GM18519 (cell line): ENCODE data around the gene IL17C.
A peak's percentile ranks its signal among the peaks of the same experiment; 100 is the strongest.

Source experiments
- ATAC-seq: cut with Tn5 transposase; IDR thresholded peaks from one replicate; pipeline ENCODE4 v1.9.1; 2021; ENCODE audit warnings: mild to moderate bottlenecking, moderate library complexity; ENCODE audit not compliant: unreplicated experiment, low FRiP score

The IL17C gene

DNA sequence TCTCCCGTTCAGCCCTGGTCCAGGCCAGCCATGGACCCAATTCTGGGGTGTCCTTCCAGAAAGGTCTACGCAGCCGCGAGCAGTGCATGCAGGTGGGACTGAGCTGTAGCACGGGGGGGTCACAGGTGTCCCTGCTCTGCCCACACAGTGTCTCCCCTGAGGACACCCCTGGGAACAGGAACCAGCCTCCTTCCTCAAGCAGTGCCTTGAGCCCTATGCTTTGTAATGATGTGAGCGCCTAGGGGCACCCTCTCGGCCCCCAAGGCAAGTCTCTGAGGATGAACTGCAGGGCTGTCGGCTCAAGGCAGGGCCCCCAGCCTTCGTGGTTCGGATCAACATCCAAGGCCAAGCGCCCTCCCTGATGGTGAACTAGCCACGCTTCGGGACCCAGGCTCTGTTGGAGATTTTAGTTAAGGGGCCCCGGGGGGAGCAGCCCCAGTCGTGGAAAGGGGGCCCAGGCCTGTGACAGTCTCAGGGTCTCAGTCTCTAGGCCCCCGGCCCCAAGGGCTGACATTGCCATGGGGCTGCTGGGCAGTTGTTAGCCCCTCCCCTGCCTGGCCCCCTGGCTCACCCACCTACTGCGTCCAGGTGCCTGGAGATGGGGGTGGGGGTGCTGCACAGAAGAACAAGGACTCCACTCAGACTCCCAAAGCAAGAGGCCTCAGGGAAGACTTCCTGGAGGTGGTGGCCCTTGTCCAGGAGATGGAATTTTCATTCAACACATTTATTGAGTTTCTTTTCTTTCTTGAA is 2.3 kb downstream of the IL17C start:
- no peak for ATAC-seq

DNA sequence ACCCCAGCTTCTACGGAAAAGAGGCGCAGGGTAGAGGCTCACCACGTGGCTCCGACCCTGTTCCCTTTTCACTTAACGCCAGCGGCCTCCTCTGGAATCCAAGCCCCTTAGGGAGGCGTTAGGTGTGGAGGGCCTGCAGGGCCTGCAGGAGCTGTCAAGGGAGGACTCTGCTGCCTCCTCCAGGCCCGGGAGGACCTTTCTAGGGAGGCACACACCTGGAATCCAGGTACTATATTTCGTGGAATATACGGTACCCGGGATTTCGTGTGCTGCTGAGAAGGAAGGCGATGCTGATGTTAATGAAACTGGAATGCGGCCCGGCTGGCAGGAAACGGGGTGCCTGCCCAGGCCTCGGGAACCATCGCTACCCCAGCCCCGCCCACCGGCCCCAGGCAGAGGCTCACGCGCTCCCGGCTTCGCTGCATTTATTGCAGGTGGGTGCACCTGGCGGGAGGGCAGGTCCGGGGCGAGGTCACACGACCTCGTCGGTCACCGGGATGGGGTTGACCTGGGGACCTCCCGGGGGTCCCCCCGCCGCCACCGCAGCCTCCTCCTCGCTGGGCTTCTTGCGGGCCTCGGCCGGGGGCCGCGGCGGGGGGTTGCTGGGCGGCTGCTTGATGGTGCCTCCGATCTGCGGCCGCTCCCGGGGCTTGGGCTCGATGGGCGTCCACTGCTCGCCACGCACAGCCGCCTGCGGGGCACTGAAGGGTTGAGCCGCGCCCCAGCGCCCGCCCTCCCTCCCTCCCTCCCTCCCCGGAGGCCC is 4.7 kb downstream of the IL17C start:
- no peak for ATAC-seq

DNA sequence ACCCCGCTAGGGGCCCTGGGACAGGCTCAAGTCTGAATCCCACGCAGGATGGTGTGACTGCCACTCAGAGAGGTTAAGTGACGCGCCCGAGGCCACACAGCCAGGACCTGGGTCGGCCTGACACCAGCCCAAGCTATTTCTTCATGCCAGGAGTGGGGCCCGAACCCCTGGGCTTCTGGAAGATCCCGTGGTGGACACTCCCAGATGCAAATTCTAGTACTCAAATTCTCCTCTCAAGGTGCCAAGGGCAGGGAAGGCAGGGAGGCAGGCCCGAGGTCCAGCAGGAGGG is 5.2 kb downstream of the IL17C start:
- no peak for ATAC-seq

DNA sequence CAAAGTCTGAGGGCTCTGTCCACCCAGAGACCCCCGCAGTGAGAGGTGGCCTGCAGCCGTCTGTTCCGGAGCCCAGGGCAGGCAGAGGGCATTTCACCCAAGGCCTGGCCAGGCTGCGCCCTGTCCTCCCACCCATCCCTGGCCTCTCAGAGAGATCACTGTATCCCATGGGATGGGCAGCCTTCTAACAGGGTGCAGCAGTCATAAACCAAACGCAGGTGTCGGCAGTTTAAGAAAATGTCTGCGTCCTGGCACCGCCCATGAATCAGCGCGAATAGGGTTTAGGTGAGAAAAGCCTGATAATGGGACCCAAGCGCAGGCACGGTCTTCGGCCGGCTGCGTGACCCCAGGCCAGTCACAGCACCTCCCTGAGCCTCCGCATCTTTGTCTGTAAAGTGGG is 7.1 kb downstream of the IL17C start:
- ATAC-seq = no peak

DNA sequence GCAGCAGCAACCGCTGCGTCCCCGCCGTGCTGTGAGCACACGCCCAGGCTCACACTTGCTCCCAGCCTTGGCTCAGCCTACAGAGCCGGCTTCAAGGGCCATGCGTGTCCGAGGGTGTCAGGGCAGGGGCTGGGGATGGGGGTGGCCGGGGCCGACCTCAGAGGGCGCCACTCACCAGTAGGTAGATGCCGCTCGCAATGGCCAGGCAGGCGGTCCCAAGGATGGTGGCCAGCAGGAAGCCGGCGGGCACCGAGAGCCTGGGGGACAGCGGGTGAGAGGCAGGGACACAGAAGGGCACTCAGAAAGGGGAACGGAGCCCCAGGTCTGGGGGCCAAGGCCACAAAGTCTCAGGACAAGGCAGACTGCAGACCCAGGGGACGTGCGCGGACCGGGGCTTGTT is 7.6 kb downstream of the IL17C start:
- ATAC-seq = no peak

DNA sequence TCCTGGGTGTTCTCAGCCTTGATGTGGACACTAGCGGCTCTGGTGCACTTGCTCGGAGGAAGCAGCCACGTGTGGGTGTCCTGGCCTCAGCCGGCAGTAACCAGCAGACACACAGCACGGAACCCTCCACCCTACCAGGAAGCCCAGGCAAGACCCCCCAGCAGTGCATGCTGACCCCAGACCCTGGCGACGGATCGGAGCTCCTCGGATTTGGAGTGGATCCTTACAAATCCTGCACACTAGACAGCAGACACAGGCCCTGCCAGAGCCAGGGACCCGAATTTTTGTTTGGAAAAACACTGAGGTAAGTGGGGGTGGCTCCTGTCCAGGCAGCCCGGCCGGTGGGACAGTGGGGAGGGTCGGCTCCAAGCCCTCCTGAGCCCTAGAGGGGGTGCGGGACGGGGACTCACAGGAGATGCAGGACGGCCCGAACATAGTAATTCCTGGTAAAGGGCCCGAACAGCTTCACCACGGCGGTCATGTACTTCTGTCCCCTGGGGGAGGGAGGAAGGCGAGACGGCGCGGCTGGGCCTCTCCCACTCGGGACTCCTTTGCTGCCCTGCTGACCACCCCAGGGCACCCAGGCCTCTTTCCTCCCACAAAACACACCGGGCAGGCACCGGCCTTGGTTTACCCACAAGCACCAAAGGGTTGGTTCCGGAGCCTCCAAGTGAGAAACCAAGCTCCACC is 8.1 kb downstream of the IL17C start:
- no peak for ATAC-seq

DNA sequence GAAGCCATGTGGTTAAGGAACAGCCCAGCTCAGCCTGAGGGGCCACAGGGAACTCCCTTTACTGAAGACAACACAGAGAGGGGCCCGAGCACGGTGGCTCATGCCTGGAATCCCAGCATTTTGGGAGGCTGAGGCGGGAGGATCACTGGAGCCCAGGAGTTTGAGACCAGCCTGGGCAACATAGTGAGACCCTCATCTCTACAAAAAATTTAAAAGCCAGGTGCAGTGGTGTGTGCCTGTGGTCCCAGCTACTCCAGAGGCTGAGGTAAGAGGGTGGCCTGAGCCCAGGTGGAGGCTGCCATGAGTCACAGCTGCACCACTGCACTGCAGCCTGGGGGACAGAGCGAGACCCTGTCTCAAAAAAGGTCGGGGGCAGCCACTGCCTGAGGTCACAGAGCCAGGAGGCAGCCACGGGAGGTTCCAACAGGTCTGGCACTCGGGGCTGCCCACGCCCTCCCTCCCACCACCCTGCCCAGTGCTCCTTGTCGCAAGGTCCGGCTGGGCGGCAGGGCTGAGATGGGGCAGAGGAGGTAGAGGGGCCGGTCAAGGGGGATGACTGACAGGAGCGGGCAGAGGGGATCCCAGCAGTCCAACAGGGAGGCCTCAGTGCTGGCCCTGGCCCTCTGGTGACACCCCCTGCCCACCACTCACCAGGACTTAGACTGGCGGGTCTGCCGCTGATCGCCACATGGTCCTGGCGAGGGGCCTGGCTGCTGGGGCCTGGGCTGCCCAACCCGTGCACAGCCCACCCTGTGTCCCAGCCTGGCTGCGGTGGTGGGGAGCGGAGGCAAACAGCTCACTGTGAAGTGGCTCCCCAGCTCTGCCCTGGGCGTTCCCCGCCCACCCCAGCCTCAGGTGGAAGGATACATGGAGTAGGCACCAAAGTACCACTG is 9.1 kb downstream of the IL17C start:
- ATAC-seq = no peak

DNA sequence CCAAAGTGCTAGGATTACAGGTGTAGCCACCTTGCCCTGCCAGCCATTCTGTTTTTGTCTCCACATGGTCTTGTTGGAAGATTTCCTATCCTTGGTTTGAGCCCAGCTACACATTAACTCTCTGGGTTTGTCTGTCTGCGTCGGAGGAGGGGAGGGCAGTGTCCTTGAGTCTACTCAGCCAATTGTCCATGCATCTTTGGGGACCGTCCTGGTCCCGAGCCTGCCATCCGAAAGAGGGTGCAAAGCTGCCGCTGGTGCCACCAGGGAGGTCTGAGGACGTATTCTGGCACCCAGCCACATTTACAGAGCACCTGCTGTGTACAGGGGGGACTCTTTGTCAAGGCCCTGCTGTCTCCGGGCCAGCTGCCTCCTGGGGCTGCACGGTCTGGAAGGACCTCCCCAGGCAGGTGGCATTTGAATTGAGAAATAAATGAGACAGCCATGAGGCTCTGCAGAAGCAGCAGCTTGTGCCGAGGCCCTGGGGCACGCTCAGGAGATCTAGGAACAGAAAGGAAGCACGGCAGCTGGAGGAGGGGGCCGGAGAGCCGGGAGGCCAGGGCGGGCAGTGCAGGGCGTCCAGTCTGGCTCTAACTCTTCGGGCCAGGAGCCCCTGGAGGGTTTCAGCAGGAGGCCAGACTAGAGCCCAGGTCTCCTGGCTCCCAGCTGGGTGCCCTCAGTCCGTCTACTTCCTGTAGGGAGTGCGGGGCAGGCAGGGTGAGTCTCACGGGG is 11.0 kb downstream of the IL17C start:
- no peak for ATAC-seq

DNA sequence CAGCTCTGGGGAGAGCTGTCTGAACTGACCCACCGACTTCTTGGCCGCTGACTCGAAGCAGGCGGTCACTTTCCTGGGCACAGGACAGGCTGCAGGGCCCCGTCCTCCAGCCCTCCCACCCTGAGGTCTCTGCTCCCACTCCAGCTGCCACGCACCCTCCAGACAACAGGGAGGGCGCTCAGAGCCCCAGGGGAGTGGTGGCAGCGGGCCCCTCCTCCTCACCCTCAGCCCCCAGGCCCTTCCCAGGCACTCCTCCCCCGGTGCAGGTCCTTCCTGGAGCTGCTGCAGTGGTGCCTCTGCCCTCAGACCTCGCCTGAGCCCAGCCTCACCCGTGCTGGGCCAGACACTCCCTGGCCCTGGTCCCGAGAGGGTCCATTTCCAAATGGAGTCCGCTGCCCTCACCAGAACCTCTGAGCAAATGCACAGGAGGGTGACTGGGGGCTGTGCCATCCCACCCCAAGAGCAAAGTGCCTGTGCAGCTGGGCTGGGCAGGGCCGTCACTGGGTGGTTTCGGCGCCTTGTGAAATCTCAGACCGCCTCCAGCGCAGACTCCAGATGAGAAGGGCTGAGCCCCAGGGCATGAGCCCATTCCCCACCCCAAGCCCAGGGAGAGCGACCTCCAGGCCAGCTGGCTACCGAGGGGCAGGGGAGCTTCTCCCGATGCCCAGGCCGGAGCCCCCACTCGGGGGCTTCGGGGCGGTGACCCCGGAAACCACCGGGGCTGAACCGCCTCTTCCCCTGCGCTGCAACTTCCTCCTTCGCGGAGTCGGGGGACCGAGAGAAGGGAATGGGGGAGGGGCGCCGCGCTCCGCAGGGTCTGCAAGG is 11.8 kb downstream of the IL17C start:
- no peak for ATAC-seq

DNA sequence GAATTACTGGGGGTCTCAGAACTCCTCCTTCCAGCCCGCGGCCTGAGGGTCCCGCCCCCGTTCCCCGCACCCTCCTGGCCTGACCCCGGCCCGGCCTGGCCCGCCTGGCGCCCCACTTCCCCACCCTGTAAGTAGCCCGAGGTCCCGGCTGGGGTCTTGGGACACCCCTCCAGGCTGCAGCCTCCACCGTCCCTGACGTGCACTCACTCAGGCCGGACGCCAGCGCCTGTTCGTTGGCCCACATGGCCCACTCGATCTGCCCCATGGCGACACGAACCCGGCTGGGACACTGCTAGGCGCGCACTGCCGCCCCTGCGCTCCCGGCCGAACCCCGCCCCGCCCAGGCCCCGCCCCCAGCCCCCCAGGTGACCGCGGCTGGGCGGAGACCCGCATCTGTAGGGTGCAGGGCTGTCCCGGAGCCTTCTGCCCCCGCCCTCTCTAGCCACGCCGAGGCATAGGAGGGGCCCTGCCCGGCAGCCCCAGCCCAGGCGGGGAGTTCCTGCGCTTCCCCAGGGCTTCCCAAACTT is 12.4 kb downstream of the IL17C start, which contains the start of gene CYBA:
CYBA (minus strand) TSS at position 305 of the 527 bp plus-strand sequence; CDS start at position 265, 40 bp downstream.
- ATAC-seq = peak; percentile 32

DNA sequence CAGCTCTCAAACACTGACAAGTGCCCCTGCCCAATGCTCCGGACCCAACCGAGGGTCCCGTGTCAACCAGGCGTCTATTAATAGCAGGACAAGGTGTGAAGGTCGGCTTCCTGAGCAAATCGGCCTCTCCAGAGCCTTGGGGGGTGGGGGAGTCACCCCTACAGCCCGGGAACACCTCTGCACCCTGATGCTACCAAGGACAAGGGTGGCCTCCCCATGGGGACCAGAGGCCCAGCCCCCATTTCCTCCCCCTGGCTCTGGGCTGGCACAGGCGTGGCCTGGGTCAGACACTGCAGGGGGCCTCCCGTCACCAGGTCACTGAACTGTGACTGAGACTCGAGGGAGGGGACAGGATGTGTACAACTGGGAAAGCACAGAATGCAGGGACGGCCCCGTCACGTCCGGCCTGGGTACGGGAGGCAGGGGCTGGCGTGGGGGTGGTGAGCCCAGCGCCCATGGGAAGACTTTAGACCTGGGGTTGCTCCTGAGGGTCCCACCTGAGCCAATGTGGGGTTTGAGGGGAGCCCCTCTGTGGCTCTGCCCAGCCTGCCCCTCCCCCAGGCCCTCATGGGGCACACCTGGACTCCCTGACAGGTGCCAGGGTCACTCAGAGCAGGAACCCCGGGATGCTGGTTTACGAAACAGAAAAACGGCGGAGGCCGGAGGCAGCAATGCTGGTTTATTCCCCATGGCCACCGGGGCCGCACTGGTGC is 13.1 kb downstream of the IL17C start:
- peak; percentile 43 for ATAC-seq

DNA sequence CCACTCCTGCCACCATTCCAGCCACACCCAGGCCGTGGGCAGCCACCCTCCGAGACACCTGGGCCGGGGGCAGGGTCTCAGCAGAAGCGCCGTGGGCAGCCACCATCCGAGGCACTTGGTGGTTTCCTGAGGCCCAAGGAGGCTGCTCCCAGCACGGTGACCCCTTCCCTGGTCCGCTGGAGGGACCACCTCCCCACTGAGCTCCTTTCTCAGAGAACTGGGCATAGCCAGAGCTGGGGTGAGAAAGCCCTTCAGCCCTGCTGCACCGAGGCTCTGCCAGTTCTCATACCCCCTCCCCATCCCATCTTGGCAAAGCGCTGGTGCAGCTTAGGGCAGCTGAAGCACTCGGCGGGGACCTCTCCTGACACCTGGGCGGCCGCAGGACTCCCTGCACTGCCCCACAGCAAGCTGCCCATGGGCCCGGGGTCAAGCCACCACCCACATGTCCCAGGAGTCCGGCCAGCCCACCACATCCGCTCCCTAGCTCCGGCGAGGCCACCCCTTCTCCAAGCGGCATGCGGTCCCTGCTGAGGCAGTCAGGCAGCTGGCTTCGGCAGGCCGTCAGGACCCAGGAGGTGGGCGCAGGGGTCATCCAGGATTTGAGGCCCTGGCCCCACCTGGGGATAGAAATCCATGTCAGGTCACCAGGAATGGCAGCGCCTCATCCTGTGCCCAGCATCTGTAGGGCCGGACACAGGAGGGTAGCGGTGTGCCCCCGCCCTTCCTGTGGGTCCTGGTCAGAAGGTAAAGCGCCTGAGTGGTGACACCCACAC is 13.8 kb downstream of the IL17C start:
- no peak for ATAC-seq

DNA sequence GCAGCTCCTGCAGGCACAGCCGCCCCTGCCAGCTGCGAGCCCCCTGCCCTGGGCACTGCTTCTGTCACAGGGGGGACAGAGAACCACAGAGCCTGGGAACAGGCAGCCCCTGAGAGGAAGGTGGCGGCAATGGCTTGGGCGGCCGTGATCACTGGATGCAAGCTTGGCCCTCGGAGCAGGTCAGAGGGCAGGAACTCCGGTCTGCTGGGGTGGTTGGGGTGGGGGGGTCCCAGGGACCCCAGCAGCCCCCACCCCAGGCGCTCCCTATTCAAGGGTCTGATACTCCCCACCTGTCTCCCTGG is 14.3 kb downstream of the IL17C start:
- no peak for ATAC-seq

DNA sequence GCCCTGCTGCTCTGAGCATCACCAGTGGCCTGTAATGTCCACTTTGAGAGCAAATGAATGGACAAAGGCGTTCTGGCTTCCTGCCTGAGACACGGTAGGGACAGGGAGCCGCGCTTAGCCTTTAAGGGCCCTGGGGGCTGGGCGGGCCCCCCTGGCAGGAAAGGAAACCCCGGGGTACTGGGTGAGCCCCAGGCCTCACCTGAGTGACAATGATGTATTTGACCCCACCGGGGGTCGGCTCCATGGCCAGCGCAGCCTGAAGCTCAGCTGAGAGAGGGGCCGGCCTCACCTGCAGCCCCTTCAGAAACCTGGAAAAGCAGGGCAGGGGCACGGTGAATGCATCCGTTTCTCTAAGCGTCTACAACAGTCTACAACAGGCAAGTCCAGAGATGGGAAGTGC is 14.7 kb downstream of the IL17C start:
- no peak for ATAC-seq

DNA sequence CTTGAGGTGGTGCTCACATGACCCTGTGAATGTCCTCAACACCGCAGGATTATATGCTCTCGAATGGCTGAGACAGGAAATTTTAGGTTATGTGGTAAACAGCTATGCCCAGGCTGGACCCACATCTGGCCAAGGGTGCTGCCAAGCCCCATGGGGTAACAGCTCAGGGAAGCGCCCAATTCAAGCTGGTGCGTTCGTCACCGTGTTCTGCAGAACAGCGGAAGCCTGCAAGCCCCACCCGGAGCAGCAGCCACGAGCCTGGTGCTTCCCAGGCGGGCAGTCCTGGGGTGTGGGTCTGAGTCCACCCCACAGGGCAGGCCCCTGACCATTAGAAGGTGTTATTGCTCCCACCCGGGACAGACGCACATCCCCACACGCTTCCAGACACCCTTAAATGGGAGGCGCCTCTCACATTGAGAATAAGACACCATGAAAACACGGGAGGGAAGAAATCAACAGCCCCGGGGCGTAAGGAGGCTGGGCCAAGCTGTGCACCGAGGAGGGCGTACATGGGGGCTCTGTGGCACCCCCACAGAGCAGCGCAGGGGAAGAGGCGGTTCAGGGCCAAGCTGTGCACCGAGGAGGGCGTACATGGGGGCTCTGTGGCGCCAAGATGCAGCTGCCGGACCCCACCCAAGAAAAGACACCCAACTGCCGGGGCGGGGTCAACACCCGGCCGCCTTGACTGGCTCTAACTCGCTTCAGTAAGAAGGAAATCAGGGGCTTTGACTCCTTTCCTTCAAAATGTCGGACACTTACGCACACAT is 15.4 kb downstream of the IL17C start:
- no peak for ATAC-seq

DNA sequence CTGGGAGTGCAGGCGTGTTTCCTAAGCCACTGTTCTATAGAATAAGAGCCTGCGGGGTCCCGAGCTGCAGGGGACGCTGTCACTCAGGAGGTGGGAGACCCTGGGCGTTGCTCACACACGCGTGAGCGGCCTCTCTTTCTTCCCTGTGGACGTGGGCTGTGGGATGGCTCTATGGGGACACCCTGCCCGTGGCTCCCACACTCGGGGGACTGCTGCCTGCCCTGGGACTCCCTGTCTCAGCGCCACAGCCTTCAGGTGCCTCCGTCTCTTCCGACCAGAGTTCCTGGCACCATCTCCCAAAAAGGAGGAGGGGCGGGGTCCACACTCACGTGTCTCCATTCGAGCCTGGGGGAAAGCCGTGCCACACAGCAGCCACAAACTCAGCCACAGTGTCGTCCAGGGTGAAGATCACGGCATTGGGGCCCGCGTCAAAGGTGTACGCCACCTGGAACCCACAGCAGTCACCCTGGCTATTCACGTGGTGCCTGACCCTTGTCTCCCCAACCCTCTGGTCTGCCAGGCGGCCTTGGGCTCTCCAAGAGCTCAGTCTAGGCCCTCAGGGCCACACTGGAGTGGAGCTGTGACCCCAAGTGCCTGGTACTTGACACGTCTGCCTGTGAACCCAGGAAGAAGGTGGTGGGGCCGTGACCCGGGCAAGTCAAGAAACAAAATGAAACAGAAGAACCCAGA is 16.1 kb downstream of the IL17C start:
- no peak for ATAC-seq
